K562 treated with DMSO at 1 percent for 12 hours (cell line): ENCODE results near the gene SPINK14. TPM values are rescaled to one million over a fixed set of nuclear protein-coding genes. Genes with fewer than 3 reads are reported as not detected.

ENCODE experiments used
- total RNA-seq: library from RNA; unstranded; fragments of 300-600 nt; gene quantifications from 2 replicates; pipeline ENCODE4 v1.2.3, GENCODE V29; 2022; ENCODE audit not compliant: insufficient read depth

SPINK14 gene
- total RNA-seq, result not detected in 2 replicates

DNA sequence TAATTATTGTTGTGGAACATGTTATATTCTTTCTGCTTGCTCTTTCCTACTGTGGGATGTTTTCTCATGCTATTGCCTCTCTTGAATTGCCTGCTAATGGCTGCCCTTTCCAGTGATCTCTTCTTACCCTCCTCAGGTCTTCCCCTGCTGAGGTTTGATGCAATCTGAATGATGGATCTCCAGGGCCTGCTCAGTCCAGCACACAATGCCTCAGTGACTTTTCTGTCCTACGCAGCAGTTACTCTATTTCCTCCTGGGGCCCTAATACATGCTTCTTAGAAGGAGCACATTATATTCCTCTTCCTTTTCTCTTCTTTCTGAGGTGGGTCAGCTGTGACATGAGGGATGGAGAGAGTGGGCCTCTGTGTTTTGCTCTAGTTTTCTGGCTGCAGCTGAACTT is at the start of gene SPINK14:
SPINK14 (plus strand) TSS at position 301 of the 400 bp plus-strand sequence. CDS start 1,187 bp downstream, outside the sequence.

GRCh38 chr5:148202531-148203203 is 34.3 kb downstream of the SPINK14 start, which contains the start of gene SPINK6:
TSS of gene SPINK6 (plus strand) at chr5:148203042. CDS start at chr5:148203097, 55 bp downstream.

Other genes starting within 250 kb of the SPINK14 start
- gene SPINK5, start 104.6 kb upstream of the SPINK14 start, total RNA-seq, result 0.32 and 0.36 TPM in 2 replicates
- gene SPINK6, start 34.5 kb downstream of the SPINK14 start, total RNA-seq, result not detected in 2 replicates
- not detected in 2 replicates for gene MARCOL, start 70.0 kb downstream of the SPINK14 start, total RNA-seq
- gene SPINK13, start 100.2 kb downstream of the SPINK14 start, total RNA-seq, result not detected in 2 replicates
- gene SPINK7, start 143.9 kb downstream of the SPINK14 start, total RNA-seq, result not detected in 2 replicates
- not detected in 2 replicates for gene SPINK9, start 167.0 kb downstream of the SPINK14 start, total RNA-seq
- 10.5 and 20.8 TPM in 2 replicates for gene FBXO38, start 215.4 kb downstream of the SPINK14 start, total RNA-seq